H9 (cell line): ENCODE data around the gene PRKCB. TPM values are rescaled to one million over a fixed set of nuclear protein-coding genes. Genes with fewer than 3 reads are reported as not detected.

Source experiments
- DNase-seq: peaks from one replicate; pipeline ENCODE4 v3.0.0-alpha.2; 2017
- H2AFZ ChIP-seq: one replicate; pipeline ENCODE4 v1.6.1; 2013; ENCODE audit warnings: mild to moderate bottlenecking, low read length, control low read depth, moderate library complexity
- H2AK5ac ChIP-seq: 2 replicates; pipeline ENCODE4 v1.6.1; 2013; ENCODE audit warnings: low read length, control low read depth, mixed read lengths; ENCODE audit not compliant: insufficient read length
- H2BK120ac ChIP-seq: one replicate; pipeline ENCODE4 v1.6.1; 2013; ENCODE audit warnings: low read depth, mild to moderate bottlenecking, low read length, control low read depth, inconsistent platforms; ENCODE audit not compliant: poor library complexity, severe bottlenecking
- H2BK12ac ChIP-seq: 2 replicates; pipeline ENCODE4 v1.6.1; 2013; ENCODE audit warnings: low read length, control low read depth, mixed read lengths, low read depth; ENCODE audit not compliant: insufficient read length
- H2BK15ac ChIP-seq: 2 replicates; pipeline ENCODE4 v1.6.1; 2013; ENCODE audit warnings: low read depth, low read length, control low read depth
- H2BK20ac ChIP-seq: one replicate; pipeline ENCODE4 v1.6.1; 2013; ENCODE audit warnings: low read depth, mild to moderate bottlenecking, low read length, control low read depth, inconsistent platforms; ENCODE audit not compliant: poor library complexity, severe bottlenecking
- H2BK5ac ChIP-seq: 2 replicates; pipeline ENCODE4 v1.6.1; 2013; ENCODE audit warnings: low read length, control low read depth, mixed read lengths; ENCODE audit not compliant: insufficient read length
- H3K14ac ChIP-seq: 2 replicates; pipeline ENCODE4 v1.6.1; 2013; ENCODE audit warnings: low read length, control low read depth; ENCODE audit not compliant: insufficient read depth
- H3K18ac ChIP-seq: 2 replicates; pipeline ENCODE4 v1.6.1; 2013; ENCODE audit warnings: low read depth, mild to moderate bottlenecking, mixed read lengths, low read length, control low read depth; ENCODE audit not compliant: insufficient read length
- H3K23ac ChIP-seq: 2 replicates; pipeline ENCODE4 v1.6.1; 2013; ENCODE audit warnings: low read length, control low read depth, mixed read lengths, low read depth; ENCODE audit not compliant: insufficient read length
- H3K23me2 ChIP-seq: 2 replicates; pipeline ENCODE4 v1.6.1; 2013; ENCODE audit warnings: low read depth, mild to moderate bottlenecking, mixed read lengths, low read length, control low read depth; ENCODE audit not compliant: insufficient read length, poor library complexity, severe bottlenecking
- H3K27ac ChIP-seq: 2 replicates; pipeline ENCODE4 v1.5.1; 2013; ENCODE audit warnings: low read length, control low read depth, mixed read lengths, low read depth; ENCODE audit not compliant: insufficient read length
- H3K27me3 ChIP-seq: 2 replicates; pipeline ENCODE4 v1.6.1; 2013; ENCODE audit warnings: low read length, control low read depth, inconsistent platforms; ENCODE audit not compliant: insufficient read depth
- H3K4ac ChIP-seq: 2 replicates; pipeline ENCODE4 v1.6.1; 2013; ENCODE audit warnings: low read depth, mild to moderate bottlenecking, control low read depth, inconsistent platforms, low read length, moderate library complexity
- H3K4me1 ChIP-seq: 2 replicates; pipeline ENCODE4 v1.6.1; 2013; ENCODE audit warnings: low read length, control low read depth, inconsistent platforms; ENCODE audit not compliant: insufficient read depth
- H3K4me2 ChIP-seq: 2 replicates; pipeline ENCODE4 v1.6.1; 2013; ENCODE audit warnings: low read length, control low read depth, mixed read lengths; ENCODE audit not compliant: insufficient read length, insufficient read depth
- H3K56ac ChIP-seq: 2 replicates; pipeline ENCODE4 v1.6.1; 2013; ENCODE audit warnings: low read depth, mild to moderate bottlenecking, mixed read lengths, low read length, control low read depth; ENCODE audit not compliant: insufficient read length
- H3K79me1 ChIP-seq: 2 replicates; pipeline ENCODE4 v1.6.1; 2013; ENCODE audit warnings: low read depth, mild to moderate bottlenecking, moderate library complexity, low read length, control low read depth, inconsistent platforms; ENCODE audit not compliant: insufficient read depth, poor library complexity, severe bottlenecking
- H3K79me2 ChIP-seq: 2 replicates; pipeline ENCODE4 v1.6.1; 2013; ENCODE audit warnings: low read length, control low read depth, inconsistent platforms; ENCODE audit not compliant: insufficient read depth
- H3K9ac ChIP-seq: 2 replicates; pipeline ENCODE4 v1.6.1; 2013; ENCODE audit warnings: low read length, control low read depth, mixed read lengths; ENCODE audit not compliant: insufficient read length; ENCODE audit errors: extremely low read depth
- H3K9me3 ChIP-seq: one replicate; pipeline ENCODE4 v1.6.1; 2013; ENCODE audit warnings: low read depth, low read length, inconsistent platforms; ENCODE audit not compliant: control insufficient read depth
- H3T11ph ChIP-seq: one replicate; pipeline ENCODE4 v1.6.1; 2013; ENCODE audit warnings: mild to moderate bottlenecking, low read length, control low read depth, inconsistent platforms
- H4K20me1 ChIP-seq: one replicate; pipeline ENCODE4 v1.6.1; 2013; ENCODE audit not compliant: control insufficient read depth, insufficient read length, insufficient read depth
- H4K5ac ChIP-seq: 2 replicates; pipeline ENCODE4 v1.6.1; 2013; ENCODE audit warnings: low read depth, mild to moderate bottlenecking, mixed read lengths, low read length, control low read depth; ENCODE audit not compliant: insufficient read length
- H4K8ac ChIP-seq: replicated peaks from 2 replicates; pipeline ENCODE4 v1.6.1; 2013; ENCODE audit warnings: low read length, control low read depth, mixed read lengths, low read depth; ENCODE audit not compliant: insufficient read length
- H4K91ac ChIP-seq: 2 replicates; pipeline ENCODE4 v1.6.1; 2013; ENCODE audit warnings: low read depth, mild to moderate bottlenecking, moderate library complexity, mixed read lengths, low read length, control low read depth; ENCODE audit not compliant: insufficient read length
- H3K27ac Mint-ChIP-seq, 3 experiments: 2 replicates in 2 of 3; 3 replicates in 1 of 3; pipeline ENCODE4 v1.8.0; 2020 to 2021; ENCODE audit warnings: mixed read lengths in 3 of 3, mild to moderate bottlenecking in 1 of 3, moderate library complexity in 1 of 3
- H3K27me3 Mint-ChIP-seq: 2 replicates; pipeline ENCODE4 v1.8.0; 2021; ENCODE audit warnings: low read depth, mild to moderate bottlenecking, moderate library complexity, mixed read lengths
- H3K36me3 Mint-ChIP-seq, 3 experiments: 2 replicates in 2 of 3; 3 replicates in 1 of 3; pipeline ENCODE4 v1.8.0; 2020 to 2021; ENCODE audit warnings: low read depth in 3 of 3, mixed read lengths in 3 of 3; ENCODE audit not compliant: insufficient read depth in 1 of 3
- H3K4me1 Mint-ChIP-seq, 2 experiments: 2 replicates each; pipeline ENCODE4 v1.8.0; 2020; ENCODE audit warnings: mixed read lengths in 2 of 2
- H3K4me3 Mint-ChIP-seq, 2 experiments: 2 replicates in 1 of 2; 3 replicates in 1 of 2; pipeline ENCODE4 v1.8.0; 2020 to 2021; ENCODE audit warnings: mild to moderate bottlenecking in 2 of 2, mixed read lengths in 2 of 2, moderate library complexity in 1 of 2
- H3K9me3 Mint-ChIP-seq, 2 experiments: 2 replicates in 1 of 2; 3 replicates in 1 of 2; pipeline ENCODE4 v1.8.0; 2020; ENCODE audit warnings: mild to moderate bottlenecking in 2 of 2, mixed read lengths in 2 of 2, moderate library complexity in 1 of 2
- CTCF ChIP-seq: fragments of 200-600 bp; sonication (generic); conservative IDR thresholded peaks from 3 replicates; pipeline ENCODE4 v1.8.0; 2021; ENCODE audit warnings: antibody characterized with exemption, mild to moderate bottlenecking
- WGBS: extraction: QIAGEN DNeasy Blood & Tissue Kit; methylation state at CpG from one replicate; pipeline ENCODE4 v1.1.7; 2013; ENCODE audit warnings: missing lambda C conversion rate, low lambda C conversion rate, mixed read lengths; ENCODE audit not compliant: insufficient read length; ENCODE audit errors: extremely low coverage; 5-methylcytosine and 5-hydroxymethylcytosine counted together
- total RNA-seq: library from RNA; stranded (reverse); gene quantifications from 2 replicates; pipeline ENCODE4 v1.2.1, GENCODE V29; 2021

PRKCB gene
- total RNA-seq, 1 experiment from 2014 or later, result 7.0 TPM

- no peak overlapping the region for H4K8ac ChIP-seq
- no peak overlapping the region for H4K5ac ChIP-seq
- H2AFZ ChIP-seq, result no peak overlapping the region
- no peak for TF ChIP-seq CTCF
- WGBS, result no CpG with 5 or more reads among the region's 3 CpGs
- Mint-ChIP-seq H3K27me3 (peaks cover 34% of the 10 kb centered on the region), H3K4me1 (peaks cover 16 to 27% of the 10 kb centered on the region in 2 experiments), H3K4me3 (no peak overlapping the region), H3K27ac (no peak overlapping the region), H3K36me3 (no peaks in the 10 kb centered on the region), H3K9me3 (no peaks in the 10 kb centered on the region; a peak in 1 of 5 replicates)
- no peak overlapping the region for H2BK12ac ChIP-seq
- no peak overlapping the region for H2BK5ac ChIP-seq
- H3K18ac ChIP-seq, result no peak overlapping the region
- no peaks in the 10 kb centered on the region for H3K9me3 ChIP-seq
- H2BK20ac ChIP-seq, result no peak overlapping the region
- H3K4me2 ChIP-seq, result no peak overlapping the region
- no peak overlapping the region for H3T11ph ChIP-seq
- H3K79me2 ChIP-seq, result no peaks in the 10 kb centered on the region
- peaks cover 3% of the 10 kb centered on the region; the same call in 1 of the 2 replicates for H3K4me1 ChIP-seq
- H3K23ac ChIP-seq, result no peak overlapping the region
- H2AK5ac ChIP-seq, result no peak overlapping the region
- no peak overlapping the region for H3K56ac ChIP-seq
- no peaks in the 10 kb centered on the region for H3K79me1 ChIP-seq
- H2BK15ac ChIP-seq, result no peak overlapping the region
- no peak overlapping the region for H2BK120ac ChIP-seq
- no peaks in the 10 kb centered on the region for H3K27me3 ChIP-seq
- no peaks in the 10 kb centered on the region for H3K23me2 ChIP-seq
- no peak overlapping the region for H3K27ac ChIP-seq
- no peak overlapping the region for H4K91ac ChIP-seq
- no peak overlapping the region for H3K4ac ChIP-seq
- H3K9ac ChIP-seq, result no peak overlapping the region
- no peak overlapping the region for H3K14ac ChIP-seq
- DNase-seq, result no peak
- H4K20me1 ChIP-seq, result no peaks in the 10 kb centered on the region
Observed at GRCh38 chr16:23964136-23964535, 128.4 kb downstream of the PRKCB start.
